HG03442 (cell line): ENCODE results near the gene ITSN1.
"Not testable (repeated sequence)": the region's sequence is repeated elsewhere in the genome, so short reads cannot be mapped to it uniquely, and the experiment has no call there.

Source experiments
- ATAC-seq: cut with Tn5 transposase; IDR thresholded peaks from one replicate; pipeline ENCODE4 v1.9.1; 2021; ENCODE audit warnings: mild to moderate bottlenecking, moderate library complexity; ENCODE audit not compliant: unreplicated experiment

Gene ITSN1

GRCh38 chr21:33642027-33642895 is at the start of gene ITSN1:
TSS of gene ITSN1 (plus strand) at chr21:33642501. CDS start at chr21:33718829, 76,328 bp downstream.
- peak; percentile 73 for ATAC-seq

- ATAC-seq: no peak
These were observed 44.2 kb upstream of the ITSN1 start for GRCh38 chr21:33598051-33598450.

GRCh38 chr21:33608559-33608958 is 33.7 kb upstream of the ITSN1 start:
- ATAC-seq: no peak

GRCh38 chr21:33611006-33611744 is 31.1 kb upstream of the ITSN1 start:
- ATAC-seq: no peak

- ATAC-seq: not testable (repeated sequence)
These were observed 24.7 kb upstream of the ITSN1 start for GRCh38 chr21:33617565-33617964.

- no peak for ATAC-seq
These were observed 23.9 kb upstream of the ITSN1 start for GRCh38 chr21:33618407-33618806.

- no peak for ATAC-seq
These were observed 22.6 kb upstream of the ITSN1 start for GRCh38 chr21:33619726-33620125.

GRCh38 chr21:33622253-33622652 is 20.0 kb upstream of the ITSN1 start:
- ATAC-seq: no peak

- not testable (repeated sequence) for ATAC-seq
These were observed 16.1 kb upstream of the ITSN1 start for GRCh38 chr21:33626151-33626550.

- ATAC-seq: no peak
These were observed 8.0 kb upstream of the ITSN1 start for GRCh38 chr21:33634254-33634653.

- no peak for ATAC-seq
These were observed 1.5 kb upstream of the ITSN1 start for GRCh38 chr21:33640697-33641351.

GRCh38 chr21:33641352-33642026 is 812 bp upstream of the ITSN1 start, which contains the start of gene CRYZL1:
TSS of gene CRYZL1 (minus strand) at chr21:33641741. CDS start at chr21:33631551, 10,190 bp downstream.
- peak; percentile 83 for ATAC-seq

- ATAC-seq: no peak
These were observed 776 bp downstream of the ITSN1 start for GRCh38 chr21:33642896-33643657.

GRCh38 chr21:33643658-33644311 is 1.5 kb downstream of the ITSN1 start:
- no peak for ATAC-seq

- no peak for ATAC-seq
These were observed 2.2 kb downstream of the ITSN1 start for GRCh38 chr21:33644383-33645074.

- ATAC-seq: no peak
These were observed 3.4 kb downstream of the ITSN1 start for GRCh38 chr21:33645730-33646129.

- ATAC-seq: no peak
These were observed 5.3 kb downstream of the ITSN1 start for GRCh38 chr21:33647587-33647986.

GRCh38 chr21:33648555-33648954 is 6.3 kb downstream of the ITSN1 start:
- ATAC-seq: no peak

- no peak for ATAC-seq
These were observed 7.9 kb downstream of the ITSN1 start for GRCh38 chr21:33650230-33650629.
